Sigmoid colon (tissue), 7 donors: ENCODE results near the gene SLC11A1. TPM values are rescaled to one million over a fixed set of nuclear protein-coding genes. Genes with fewer than 3 reads are reported as not detected.

Experiments used
- DNase-seq: peaks from one replicate; pipeline ENCODE4 v3.0.0-alpha.2; 2019
- H3K27ac ChIP-seq, 4 donors: fragments of 200-600 bp; sonication (generic); one replicate each; pipeline ENCODE4 v1.5.1; 2016 to 2019; ENCODE audit warnings: mild to moderate bottlenecking in 1 of 4
- H3K27me3 ChIP-seq, 3 donors: fragments of 200-600 bp; sonication (generic); one replicate each; pipeline ENCODE4 v1.5.1; 2019; ENCODE audit warnings: mild to moderate bottlenecking in 1 of 3
- H3K36me3 ChIP-seq, 4 donors: fragments of 200-600 bp; sonication (generic); one replicate each; pipeline ENCODE4 v1.5.1; 2016 to 2019
- H3K4me1 ChIP-seq, 4 donors: fragments of 200-600 bp; sonication (generic); one replicate each; pipeline ENCODE4 v1.5.1; 2017 to 2019
- H3K4me3 ChIP-seq, 4 donors: fragments of 200-600 bp; sonication (generic); one replicate each; pipeline ENCODE4 v1.5.1; 2017 to 2019; ENCODE audit warnings: mild to moderate bottlenecking in 2 of 4, moderate library complexity in 1 of 4
- H3K9me3 ChIP-seq, 4 donors: fragments of 200-600 bp in 3 of 4; sonication (generic) in 3 of 4; one replicate each; pipeline versions ENCODE4 v1.5.1 to v1.6.1; 2013 to 2019
- EP300 ChIP-seq, 4 donors: sonication (generic); formaldehyde crosslinking; IDR thresholded peaks; one replicate each; pipeline ENCODE4 v1.6.1; 2017; ENCODE audit warnings: antibody characterized with exemption in 4 of 4
- POLR2A ChIP-seq, 2 donors: fragments of 450-650 bp; IDR thresholded peaks; one replicate each; pipeline ENCODE4 v1.6.1; 2016; ENCODE audit warnings: antibody characterized with exemption in 2 of 2, mild to moderate bottlenecking in 2 of 2, moderate library complexity in 2 of 2
- POLR2AphosphoS5 ChIP-seq, 4 donors: sonication (generic); formaldehyde crosslinking; IDR thresholded peaks; one replicate each; pipeline ENCODE4 v1.6.1; 2017; ENCODE audit warnings: antibody characterized with exemption in 4 of 4
- WGBS, 2 donors: extraction: QIAGEN DNeasy Blood & Tissue Kit; methylation state at CpG; one replicate each; pipeline ENCODE4 v1.1.7; 2013; 5-methylcytosine and 5-hydroxymethylcytosine counted together
- intact Hi-C: fragments of 100-400 bp; cut with DNase I; formaldehyde crosslinking; loops from one replicate; pipeline ENCODE4 v1.15.1; 2023
- polyA plus RNA-seq, 3 donors: library from polyadenylated mRNA; stranded (reverse); fragments of 200-250 nt; gene quantifications; one replicate each; pipeline ENCODE4 v1.2.3, GENCODE V29; 2013
- total RNA-seq, 4 donors: library from RNA; depleted of rRNA; stranded (reverse); fragments of >200 nt; gene quantifications; one replicate each; pipeline ENCODE4 v1.1.0, GENCODE V29; 2016
- TF ChIP-seq, protein P1 (sequence below), 4 experiments: fragments of 450-650 bp in 3 of 4; fragments of 200-600 bp in 1 of 4; IDR thresholded peaks; one replicate each; pipeline ENCODE4 v1.5.1; 2016 to 2019; ENCODE audit warnings: antibody characterized with exemption in 4 of 4, mild to moderate bottlenecking in 3 of 4, moderate library complexity in 2 of 4
- donor health status: healthy with polysubstance abuse.
- donor health status: Bipolar disorder and iron deficiency.
- donor health status: healthy.

Gene SLC11A1
- total and polyA plus RNA-seq, 7 donors = 1.2 to 19.0 (median 13.8) TPM

GRCh38 chr2:218364196-218364595 lies 17.9 kb upstream of the SLC11A1 start:
- TF ChIP-seq, protein P1, sequence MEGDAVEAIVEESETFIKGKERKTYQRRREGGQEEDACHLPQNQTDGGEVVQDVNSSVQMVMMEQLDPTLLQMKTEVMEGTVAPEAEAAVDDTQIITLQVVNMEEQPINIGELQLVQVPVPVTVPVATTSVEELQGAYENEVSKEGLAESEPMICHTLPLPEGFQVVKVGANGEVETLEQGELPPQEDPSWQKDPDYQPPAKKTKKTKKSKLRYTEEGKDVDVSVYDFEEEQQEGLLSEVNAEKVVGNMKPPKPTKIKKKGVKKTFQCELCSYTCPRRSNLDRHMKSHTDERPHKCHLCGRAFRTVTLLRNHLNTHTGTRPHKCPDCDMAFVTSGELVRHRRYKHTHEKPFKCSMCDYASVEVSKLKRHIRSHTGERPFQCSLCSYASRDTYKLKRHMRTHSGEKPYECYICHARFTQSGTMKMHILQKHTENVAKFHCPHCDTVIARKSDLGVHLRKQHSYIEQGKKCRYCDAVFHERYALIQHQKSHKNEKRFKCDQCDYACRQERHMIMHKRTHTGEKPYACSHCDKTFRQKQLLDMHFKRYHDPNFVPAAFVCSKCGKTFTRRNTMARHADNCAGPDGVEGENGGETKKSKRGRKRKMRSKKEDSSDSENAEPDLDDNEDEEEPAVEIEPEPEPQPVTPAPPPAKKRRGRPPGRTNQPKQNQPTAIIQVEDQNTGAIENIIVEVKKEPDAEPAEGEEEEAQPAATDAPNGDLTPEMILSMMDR (IDR thresholded peaks at IDR 0.05) = no peak
- no peak for TF ChIP-seq POLR2AphosphoS5 (IDR thresholded peaks at IDR 0.05)
- TF ChIP-seq POLR2A (IDR thresholded peaks at IDR 0.05) = no peak
- TF ChIP-seq EP300 (IDR thresholded peaks at IDR 0.05) = no peak
- H3K4me1 ChIP-seq = peaks cover 0 to 21% (median 14%) of the 10 kb centered on the region in 4 donors
- H3K27me3 ChIP-seq = no peaks in the 10 kb centered on the region
- H3K4me3 ChIP-seq = no peak overlapping the region
- DNase-seq = no peak
- H3K36me3 ChIP-seq = no peaks in the 10 kb centered on the region
- intact Hi-C loops = no loop called here
- no peak overlapping the region for H3K27ac ChIP-seq
- H3K9me3 ChIP-seq = peaks cover 0 to 5% (median 4%) of the 10 kb centered on the region in 4 donors
- 79 to 80% methylated on average over 6 of the region's 6 CpGs for WGBS, 2 donors

DNA sequence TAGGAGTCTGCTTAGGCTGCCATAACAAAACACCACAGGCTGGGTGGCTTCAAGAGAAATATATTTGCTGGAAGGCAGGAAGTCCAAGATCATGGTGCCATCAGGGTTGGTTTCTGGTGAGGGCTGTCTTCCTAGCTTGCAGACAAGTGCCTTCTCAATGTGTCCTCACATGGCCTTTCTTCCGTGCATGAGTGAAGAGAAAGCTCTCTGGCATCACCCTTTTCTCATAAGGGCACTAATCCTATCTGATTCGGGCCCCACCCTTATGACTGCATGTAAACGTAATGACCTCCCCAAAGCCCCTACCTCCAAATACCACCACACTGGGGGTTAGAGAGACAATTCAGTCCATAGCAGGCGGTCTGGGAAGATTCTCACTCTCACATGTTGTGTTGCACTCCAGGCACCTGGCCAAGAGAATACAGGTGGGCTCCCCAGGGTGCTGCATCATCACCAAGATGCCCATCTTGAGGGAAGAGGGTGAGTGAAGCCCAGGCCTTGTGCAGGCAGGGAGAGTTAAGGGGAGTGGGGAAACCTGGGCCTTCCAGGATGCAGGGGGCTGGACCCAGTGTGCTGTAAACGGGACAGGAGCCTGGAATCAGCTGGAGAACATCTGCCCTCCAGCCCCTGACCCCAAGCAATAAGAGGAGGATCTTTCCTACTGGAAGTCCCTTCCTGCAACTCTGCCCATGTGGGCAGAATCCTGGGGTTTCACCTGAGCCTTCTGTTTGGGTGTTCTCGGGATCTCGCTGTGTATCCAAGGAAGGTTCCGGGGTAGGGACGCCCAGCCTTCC lies 15.3 kb upstream of the SLC11A1 start:
- H3K27ac ChIP-seq = peak overlapping the region; percentile 77 to 87 (median 82)
- no peaks in the 10 kb centered on the region for H3K36me3 ChIP-seq
- peak overlapping the region in 3 of 4 donors; percentile 44 to 55 (median 54) for H3K4me3 ChIP-seq
- TF ChIP-seq POLR2AphosphoS5 (IDR thresholded peaks at IDR 0.05) (no peak), EP300 (IDR thresholded peaks at IDR 0.05) (no peak), POLR2A (IDR thresholded peaks at IDR 0.05) (no peak)
- TF ChIP-seq, protein P1 (IDR thresholded peaks at IDR 0.05) = no peak
- no peak for DNase-seq
- 90% methylated on average over 9 of the region's 9 CpGs for WGBS, 2 donors
- H3K9me3 ChIP-seq = peaks cover 0 to 5% (median 4%) of the 10 kb centered on the region in 4 donors
- peaks cover 0 to 30% (median 21%) of the 10 kb centered on the region in 4 donors for H3K4me1 ChIP-seq
- H3K27me3 ChIP-seq = no peaks in the 10 kb centered on the region
- intact Hi-C loops = loop anchor here (5.0 kb wide), 1 partner anchor 75 kb away; the partner anchor contains the start of gene TMBIM1

GRCh38 chr2:218367415-218368149 lies 14.5 kb upstream of the SLC11A1 start:
- WGBS, 2 donors = 3% methylated on average over 60 of the region's 60 CpGs
- peak; percentile 94 for DNase-seq
- Histone ChIP-seq H3K4me1 (peaks cover 0 to 30% (median 21%) of the 10 kb centered on the region in 4 donors), H3K36me3 (no peaks in the 10 kb centered on the region), H3K4me3 (peak overlapping the region; percentile 39 to 55 (median 49)), H3K9me3 (peaks cover 0 to 5% (median 4%) of the 10 kb centered on the region in 4 donors), H3K27ac (peak overlapping the region; percentile 77 to 87 (median 82)), H3K27me3 (no peaks in the 10 kb centered on the region)
- intact Hi-C loops = loop anchor here (2.0 to 5.0 kb wide), 3 partner anchors 29 to 75 kb away; partner anchors contain the start of gene TMBIM1
- TF ChIP-seq EP300 (IDR thresholded peaks at IDR 0.05) (peak in 1 of 4 donors; percentile 41), POLR2AphosphoS5 (IDR thresholded peaks at IDR 0.05) (peak; percentile 90 to 97 (median 96)), POLR2A (IDR thresholded peaks at IDR 0.05) (peak; percentile 81 to 89)
- TF ChIP-seq, protein P1 (IDR thresholded peaks at IDR 0.05) = no peak

DNA sequence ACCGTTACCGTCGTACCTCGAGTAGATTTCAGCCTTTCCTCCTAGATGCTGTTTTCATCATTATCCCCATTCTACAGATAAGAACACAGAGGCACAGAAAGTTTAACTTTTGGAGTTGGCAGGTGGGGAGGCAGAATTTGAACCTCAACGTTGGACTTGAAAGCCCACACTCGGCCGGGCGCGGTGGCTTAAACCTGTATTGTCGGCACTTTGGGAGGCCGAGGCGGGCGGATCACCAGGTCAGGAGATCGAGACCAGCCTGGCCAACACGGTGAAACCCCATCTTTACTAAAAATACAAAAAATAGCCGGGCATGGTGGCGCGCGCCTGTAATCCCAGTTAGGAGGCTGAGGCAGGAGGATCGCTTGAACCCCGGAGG lies 13.9 kb upstream of the SLC11A1 start:
- H3K27me3 ChIP-seq = no peaks in the 10 kb centered on the region
- peak overlapping the region; percentile 39 to 55 (median 49) for H3K4me3 ChIP-seq
- TF ChIP-seq EP300 (IDR thresholded peaks at IDR 0.05) = no peak
- TF ChIP-seq, protein P1 (IDR thresholded peaks at IDR 0.05) = no peak
- no peak for TF ChIP-seq POLR2AphosphoS5 (IDR thresholded peaks at IDR 0.05)
- 50 to 53% methylated on average over 21 of the region's 21 CpGs for WGBS, 2 donors
- no peaks in the 10 kb centered on the region for H3K36me3 ChIP-seq
- DNase-seq = no peak
- H3K4me1 ChIP-seq = peaks cover 0 to 30% (median 21%) of the 10 kb centered on the region in 4 donors
- H3K27ac ChIP-seq = peak overlapping the region; percentile 77 to 87 (median 82)
- peaks cover 0 to 5% (median 4%) of the 10 kb centered on the region in 4 donors for H3K9me3 ChIP-seq
- intact Hi-C loops = loop anchor here (2.0 to 5.0 kb wide), 3 partner anchors 29 to 76 kb away; partner anchors contain the start of gene TMBIM1
